NT2/D1 (cell line): ENCODE measurements around the gene ELN.

ENCODE experiments used
- SUZ12 ChIP-seq: IDR thresholded peaks from 2 replicates; pipeline ENCODE4 v1.6.1; 2011; ENCODE audit not compliant: insufficient read length, insufficient read depth; ENCODE audit errors: extremely low read depth
- YY1 ChIP-seq: IDR thresholded peaks from 2 replicates; pipeline ENCODE4 v1.6.1; 2011; ENCODE audit not compliant: insufficient read length, insufficient read depth
- ZNF274 ChIP-seq: IDR thresholded peaks from 2 replicates; pipeline ENCODE4 v1.6.1; 2011; ENCODE audit warnings: mild to moderate bottlenecking, low read depth, low read length

GRCh38 chr7:74021546-74022320 is 6.2 kb upstream of the ELN start:
- no peak for TF ChIP-seq YY1
- no peak for TF ChIP-seq ZNF274
- TF ChIP-seq SUZ12, result no peak
